ENCODE results near the gene OOSP4A. TPM values are rescaled to one million over a fixed set of nuclear protein-coding genes. Genes with fewer than 3 reads are reported as not detected.

Gene OOSP4A
- total RNA-seq, 1 donor from 2014 or later = not detected

DNA sequence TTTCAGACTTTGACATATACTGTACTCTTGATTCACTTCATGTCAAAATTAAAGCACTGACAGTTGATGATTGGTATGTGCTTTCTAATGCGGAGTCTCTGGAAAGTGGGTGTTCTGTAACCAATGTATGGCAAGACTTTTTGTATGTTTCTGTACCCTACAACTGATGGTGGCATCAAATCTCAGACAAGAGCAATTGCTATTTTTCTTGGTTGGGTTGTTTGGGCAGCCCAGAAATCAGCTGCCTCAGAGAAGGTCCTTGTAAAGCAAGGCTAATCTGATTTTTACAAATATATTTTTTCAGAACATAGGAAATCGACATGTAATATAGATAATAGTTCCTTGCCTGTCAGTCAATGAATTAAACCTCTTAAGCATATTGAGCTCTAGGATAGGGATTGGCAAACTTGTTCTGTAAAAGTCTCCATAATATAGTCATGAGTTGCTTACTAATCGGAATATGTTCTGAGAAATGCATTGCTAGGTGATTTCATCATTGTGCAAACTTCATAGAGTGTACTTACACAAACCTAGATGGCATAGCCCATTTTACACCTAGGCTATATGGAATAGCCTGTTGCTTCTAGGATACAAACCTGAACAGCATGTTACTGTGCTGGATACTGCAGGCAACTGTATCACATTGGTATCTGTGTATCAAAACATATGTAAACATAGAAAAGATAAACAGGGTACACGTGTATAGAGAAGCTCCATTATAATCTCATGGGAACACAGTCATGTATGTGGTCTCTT lies 10.2 kb upstream of the OOSP4A start:
- TF ChIP-seq CTCF (IDR thresholded peaks at IDR 0.05; ENCODE audit: insufficient read depth, low read length, severe bottlenecking) = no peak
- Histone ChIP-seq H3K36me3 (ENCODE audit: control insufficient read depth, insufficient read depth, low read length) (no peaks in the 10 kb centered on the region), H3K27me3 (ENCODE audit: control insufficient read depth, insufficient read depth, low read length) (no peaks in the 10 kb centered on the region), H3K4me3 (ENCODE audit: low read depth, low read length) (no peak overlapping the region)
- FAIRE-seq (no peak), DNase-seq (ENCODE audit: low read depth) (peak; percentile 74)

- Histone ChIP-seq H3K27me3 (ENCODE audit: control insufficient read depth, insufficient read depth, low read length) (no peaks in the 10 kb centered on the region), H3K4me3 (ENCODE audit: low read depth, low read length) (no peak overlapping the region), H3K36me3 (ENCODE audit: control insufficient read depth, insufficient read depth, low read length) (no peaks in the 10 kb centered on the region)
- no peak for TF ChIP-seq CTCF (IDR thresholded peaks at IDR 0.05; ENCODE audit: insufficient read depth, low read length, severe bottlenecking)
- FAIRE-seq (no peak), DNase-seq (ENCODE audit: low read depth) (no peak)
Measured at GRCh38 chr11:59954219-59954847, 9.5 kb upstream of the OOSP4A start.

DNA sequence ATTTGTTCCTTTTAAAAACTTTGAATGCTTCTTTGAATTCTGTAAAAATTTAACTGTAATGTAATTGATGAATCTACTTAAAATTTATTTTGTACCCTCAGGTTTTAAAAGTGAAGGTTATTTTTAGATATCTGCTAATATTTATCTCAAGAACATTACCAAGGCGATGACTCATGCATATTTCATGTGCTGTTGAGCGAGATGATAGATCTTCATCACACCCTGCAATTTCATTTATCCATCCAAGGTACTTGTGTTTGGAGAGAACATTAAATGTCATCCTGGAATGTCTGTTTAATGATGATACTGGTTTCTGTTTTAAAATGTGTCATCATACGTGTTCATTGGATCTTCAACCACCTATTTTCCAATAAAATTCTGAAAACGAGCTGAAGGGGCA lies 6.7 kb upstream of the OOSP4A start:
- no peak for TF ChIP-seq CTCF (IDR thresholded peaks at IDR 0.05; ENCODE audit: insufficient read depth, low read length, severe bottlenecking)
- no peak for FAIRE-seq
- Histone ChIP-seq H3K36me3 (ENCODE audit: control insufficient read depth, insufficient read depth, low read length) (no peaks in the 10 kb centered on the region), H3K27me3 (ENCODE audit: control insufficient read depth, insufficient read depth, low read length) (no peaks in the 10 kb centered on the region), H3K4me3 (ENCODE audit: low read depth, low read length) (no peak overlapping the region)
- peak; percentile 48 for DNase-seq (ENCODE audit: low read depth)

DNA sequence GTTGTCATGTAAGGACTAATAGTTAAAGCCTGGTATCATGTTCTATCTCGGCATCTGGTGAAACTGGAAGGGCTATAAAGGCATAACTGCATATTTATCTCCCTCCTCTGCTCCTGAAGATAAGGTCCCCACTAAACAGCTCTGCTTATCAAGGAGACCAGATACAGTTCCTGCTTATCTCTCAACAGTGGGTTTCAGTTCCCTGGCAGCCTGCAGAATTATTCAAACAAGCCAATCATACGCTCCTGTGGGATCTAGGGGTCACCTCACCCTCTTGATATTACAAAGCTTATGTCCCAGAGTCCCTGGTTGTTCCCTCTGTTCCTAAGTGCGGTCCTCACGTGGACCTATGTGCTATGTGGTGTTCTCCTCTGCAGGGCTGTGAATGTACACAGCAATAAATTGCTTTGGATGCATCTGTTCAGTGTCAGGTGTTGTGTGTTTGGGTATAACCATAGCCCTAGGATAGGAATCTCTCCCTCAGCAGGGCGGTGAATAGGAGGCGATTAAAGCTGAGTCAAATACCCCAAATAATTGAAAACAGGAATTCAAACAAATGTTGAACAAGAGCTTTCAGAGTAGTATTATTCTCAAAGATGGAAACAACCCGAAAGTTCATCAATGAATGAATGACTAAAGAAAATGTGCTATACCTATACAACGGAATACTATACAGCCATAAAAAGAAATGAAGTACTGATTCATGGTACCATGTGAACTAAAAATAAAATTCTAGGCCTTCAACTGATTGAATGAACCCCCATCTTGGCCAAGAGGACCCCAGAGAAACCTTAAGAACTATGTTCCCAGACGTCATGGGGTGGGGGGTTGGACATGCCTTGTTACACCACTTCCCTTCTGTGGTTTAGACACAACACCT lies 3.1 kb upstream of the OOSP4A start:
- TF ChIP-seq CTCF (IDR thresholded peaks at IDR 0.05; ENCODE audit: insufficient read depth, low read length, severe bottlenecking) = no peak
- DNase-seq (ENCODE audit: low read depth) (no peak), FAIRE-seq (no peak)
- H3K27me3 ChIP-seq (ENCODE audit: control insufficient read depth, insufficient read depth, low read length) = no peaks in the 10 kb centered on the region
- no peaks in the 10 kb centered on the region for H3K36me3 ChIP-seq (ENCODE audit: control insufficient read depth, insufficient read depth, low read length)
- no peak overlapping the region for H3K4me3 ChIP-seq (ENCODE audit: low read depth, low read length)

GRCh38 chr11:59962107-59962482 lies 1.7 kb upstream of the OOSP4A start:
- no peak for FAIRE-seq
- no peak for TF ChIP-seq CTCF (IDR thresholded peaks at IDR 0.05; ENCODE audit: insufficient read depth, low read length, severe bottlenecking)
- H3K36me3 ChIP-seq (ENCODE audit: control insufficient read depth, insufficient read depth, low read length) = no peaks in the 10 kb centered on the region

More at GRCh38 chr11:59962107-59962482, 1.7 kb upstream of the OOSP4A start:
- no peaks in the 10 kb centered on the region for H3K27me3 ChIP-seq (ENCODE audit: control insufficient read depth, insufficient read depth, low read length)
- no peak overlapping the region for H3K4me3 ChIP-seq (ENCODE audit: low read depth, low read length)
- no peak for DNase-seq (ENCODE audit: low read depth)

Data from bronchial epithelial cell (primary cell).